Testis (tissue), 3 donors: Measurements from ENCODE around the gene RAB26. TPM values are rescaled to one million over a fixed set of nuclear protein-coding genes. Genes with fewer than 3 reads are reported as not detected.
A peak's percentile ranks its signal among the peaks of the same experiment; 100 is the strongest.
"Not testable (repeated sequence)": the region's sequence is repeated elsewhere in the genome, so short reads cannot be mapped to it uniquely, and the experiment has no call there.

Experiments
- DNase-seq: peaks from one replicate; pipeline ENCODE4 v3.0.0-alpha.2; 2019
- H3K27ac ChIP-seq, 2 donors: fragments of 200-600 bp; sonication (generic); one replicate each; pipeline ENCODE4 v1.5.1; 2019
- H3K27me3 ChIP-seq: fragments of 200-600 bp; sonication (generic); one replicate; pipeline ENCODE4 v1.5.1; 2019
- H3K36me3 ChIP-seq: fragments of 200-600 bp; sonication (generic); one replicate; pipeline ENCODE4 v1.5.1; 2017; ENCODE audit warnings: low read depth; ENCODE audit errors: missing control alignments
- H3K4me1 ChIP-seq: fragments of 200-600 bp; sonication (generic); one replicate; pipeline ENCODE4 v1.5.1; 2019
- H3K4me3 ChIP-seq, 2 donors: fragments of 200-600 bp; sonication (generic); one replicate each; pipeline ENCODE4 v1.5.1; 2017 to 2019
- H3K9me3 ChIP-seq: fragments of 200-600 bp; sonication (generic); one replicate; pipeline ENCODE4 v1.5.1; 2017
- POLR2A ChIP-seq: fragments of 450-650 bp; IDR thresholded peaks from one replicate; pipeline ENCODE4 v1.6.1; 2017; ENCODE audit warnings: antibody characterized with exemption, mild to moderate bottlenecking, moderate library complexity
- WGBS, 2 donors: methylation state at CpG; one replicate each; pipeline ENCODE4 v1.1.5; 2018; 5-methylcytosine and 5-hydroxymethylcytosine counted together
- intact Hi-C: fragments of 100-400 bp; cut with DNase I; formaldehyde crosslinking; loops from one replicate; pipeline ENCODE4 v1.15.1; 2023; ENCODE audit warnings: low total_unique reads
- polyA plus RNA-seq: library from polyadenylated mRNA; stranded (reverse); fragments of 350-450 nt; fragmentation: Illumina TruSeq; extraction: RNeasy Lipid Tissue Mini Kit (QIAGEN cat#74804); gene quantifications from one replicate; pipeline ENCODE4 v1.2.3, GENCODE V29; 2014; ENCODE audit warnings: low read depth, low replicate concordance; ENCODE audit not compliant: insufficient read depth
- total RNA-seq, 2 donors: library from RNA; depleted of rRNA; stranded (reverse); fragments of >200 nt; gene quantifications; one replicate each; pipeline ENCODE4 v1.2.3, GENCODE V29; 2016
- TF ChIP-seq, protein P1 (sequence below), 3 experiments: fragments of 450-650 bp in 2 of 3; fragments of 200-600 bp in 1 of 3; sonication (generic) in 1 of 3; IDR thresholded peaks; one replicate each; pipeline ENCODE4 v1.5.1; 2016 to 2019; ENCODE audit warnings: antibody characterized with exemption in 3 of 3, mild to moderate bottlenecking in 2 of 3, moderate library complexity in 1 of 3

The RAB26 gene
- total and polyA plus RNA-seq, 3 donors from 2014 or later: 1.5 to 3.6 (median 3.2) TPM

DNA sequence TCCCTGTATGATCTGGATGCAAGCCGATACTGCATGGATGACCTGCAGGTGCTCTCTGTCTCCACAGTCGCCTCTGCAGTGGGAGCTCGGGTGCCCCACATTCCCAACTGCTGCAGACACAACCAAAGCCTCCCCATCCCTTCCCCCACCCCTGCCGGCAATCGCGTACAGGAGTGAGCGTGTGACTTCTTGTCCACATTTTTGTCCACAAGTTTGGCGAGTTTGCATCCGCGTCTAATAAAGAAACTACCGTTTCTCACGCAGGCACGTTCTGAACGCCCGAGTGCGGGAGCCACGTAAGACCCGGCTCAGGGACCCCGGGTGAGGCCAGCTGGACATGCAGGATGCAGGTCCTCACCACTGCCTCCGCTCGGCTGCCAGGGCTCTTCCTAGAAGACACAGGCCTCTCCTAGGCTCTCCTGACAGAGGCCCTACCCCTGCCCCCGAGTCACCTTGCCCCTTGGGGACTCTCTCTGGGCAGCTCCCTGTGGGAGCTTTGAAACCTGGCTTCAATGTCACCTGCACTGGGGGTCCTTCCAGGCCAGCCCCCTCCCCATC is 18.5 kb upstream of the RAB26 start:
- DNase-seq, H3K9me3 ChIP-seq, H3K27me3 ChIP-seq, H3K27ac ChIP-seq, H3K4me3 ChIP-seq, H3K36me3 ChIP-seq, intact Hi-C loops: not testable (repeated sequence)
- WGBS, 2 donors: 42 to 55% methylated on average over 14 to 22 of the region's 22 CpGs
- H3K4me1 ChIP-seq: peaks cover 39% of the 10 kb centered on the region

DNA sequence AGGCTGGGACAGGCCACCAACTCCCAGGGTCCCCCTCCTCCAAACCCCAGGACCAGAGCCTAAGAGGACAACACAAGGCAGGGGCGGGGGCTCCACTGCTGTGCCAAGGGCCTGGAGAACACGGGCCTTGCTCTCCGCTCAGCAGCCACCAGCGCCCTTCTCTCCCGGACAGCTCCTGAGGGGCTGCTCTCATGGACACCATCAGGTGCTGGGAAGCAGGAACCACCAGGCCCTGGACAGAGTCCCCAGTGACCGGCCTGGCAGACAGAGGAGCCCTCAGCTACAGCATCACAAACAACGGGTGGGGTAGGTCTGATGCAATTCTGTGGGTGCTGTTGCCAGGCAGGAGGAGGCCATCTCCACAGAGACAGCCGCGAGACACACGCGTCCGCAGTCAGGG is 14.6 kb upstream of the RAB26 start:
- 18% methylated on average over 6 of the region's 12 CpGs; no CpG with 5 or more reads in 1 of the 2 donors for WGBS, 2 donors
- intact Hi-C loops, H3K4me1 ChIP-seq, DNase-seq, H3K4me3 ChIP-seq, H3K27ac ChIP-seq, H3K36me3 ChIP-seq, H3K27me3 ChIP-seq, H3K9me3 ChIP-seq: not testable (repeated sequence)

DNA sequence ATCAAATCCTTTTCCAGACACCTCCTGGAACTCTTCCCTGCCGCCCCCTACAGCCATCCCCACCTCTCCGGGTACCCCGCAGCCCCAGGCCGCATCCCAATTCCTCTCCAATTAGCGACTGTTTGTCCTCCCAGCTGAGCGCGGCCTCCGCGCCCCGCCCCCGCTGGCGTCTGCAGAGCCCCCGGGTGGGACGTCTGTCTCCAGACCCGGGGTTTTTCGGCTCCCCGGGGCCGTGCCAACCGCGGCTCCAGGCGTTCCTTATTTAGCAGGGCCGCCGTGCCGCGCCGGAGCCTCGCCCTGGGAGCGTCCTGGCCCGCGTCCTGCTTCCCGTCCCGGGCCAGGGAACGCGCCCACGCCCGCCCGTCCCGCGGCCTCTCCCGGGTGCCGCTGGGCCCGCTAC is 13.4 kb upstream of the RAB26 start:
- H3K9me3 ChIP-seq, H3K4me1 ChIP-seq, intact Hi-C loops, H3K36me3 ChIP-seq, DNase-seq, H3K27me3 ChIP-seq: not testable (repeated sequence)
- peak overlapping the region; percentile 56 to 58 for H3K4me3 ChIP-seq
- 1% methylated on average over 12 to 17 of the region's 42 CpGs for WGBS, 2 donors
- H3K27ac ChIP-seq: peak overlapping the region in 1 of 2 donors; percentile 87

DNA sequence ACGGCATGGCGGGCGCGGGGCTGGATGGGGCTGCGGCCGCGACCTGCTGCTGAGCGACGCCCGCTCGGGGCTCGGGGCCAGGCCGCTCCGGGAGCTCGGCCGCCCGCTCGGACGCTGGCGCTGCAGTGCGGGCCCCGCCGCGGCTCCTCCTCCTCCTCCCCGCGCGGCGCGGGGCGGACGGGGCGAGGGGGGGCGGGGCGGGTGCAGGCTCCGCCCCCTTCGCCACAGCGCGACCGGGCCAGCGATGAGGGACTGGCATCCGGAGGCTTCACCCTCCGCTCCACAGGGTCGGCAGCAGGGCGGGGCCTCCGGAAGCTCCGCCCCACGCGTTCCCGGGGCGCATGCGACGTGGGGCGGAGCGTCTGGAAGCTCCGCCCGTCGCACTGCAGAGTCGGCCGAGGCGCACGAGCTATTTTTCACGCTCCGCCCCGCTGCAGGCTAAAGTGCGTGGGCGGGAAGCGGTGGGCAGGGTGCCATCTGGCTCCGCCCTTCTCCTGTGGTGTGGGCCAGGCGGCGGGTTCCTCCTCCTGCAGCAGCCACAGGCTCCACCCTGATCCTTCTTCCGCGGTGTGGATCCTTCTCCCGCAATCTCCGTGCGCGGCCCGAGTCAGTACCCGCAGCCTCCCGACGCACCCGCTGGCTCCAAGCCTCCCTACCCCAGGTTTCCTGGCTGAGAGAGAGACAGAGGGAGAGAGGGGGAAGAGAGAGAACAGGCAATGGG is 12.5 kb upstream of the RAB26 start, which contains the start of gene PKD1:
TSS of gene PKD1 (minus strand) at position 129 of the 721 bp plus-strand sequence. CDS start 209 bp downstream, outside the sequence.
- intact Hi-C loops: not testable (repeated sequence)
- peak; percentile 98 for DNase-seq
- WGBS, 2 donors: 0% methylated on average over 27 of the region's 81 CpGs; no CpG with 5 or more reads in 1 of the 2 donors

DNA sequence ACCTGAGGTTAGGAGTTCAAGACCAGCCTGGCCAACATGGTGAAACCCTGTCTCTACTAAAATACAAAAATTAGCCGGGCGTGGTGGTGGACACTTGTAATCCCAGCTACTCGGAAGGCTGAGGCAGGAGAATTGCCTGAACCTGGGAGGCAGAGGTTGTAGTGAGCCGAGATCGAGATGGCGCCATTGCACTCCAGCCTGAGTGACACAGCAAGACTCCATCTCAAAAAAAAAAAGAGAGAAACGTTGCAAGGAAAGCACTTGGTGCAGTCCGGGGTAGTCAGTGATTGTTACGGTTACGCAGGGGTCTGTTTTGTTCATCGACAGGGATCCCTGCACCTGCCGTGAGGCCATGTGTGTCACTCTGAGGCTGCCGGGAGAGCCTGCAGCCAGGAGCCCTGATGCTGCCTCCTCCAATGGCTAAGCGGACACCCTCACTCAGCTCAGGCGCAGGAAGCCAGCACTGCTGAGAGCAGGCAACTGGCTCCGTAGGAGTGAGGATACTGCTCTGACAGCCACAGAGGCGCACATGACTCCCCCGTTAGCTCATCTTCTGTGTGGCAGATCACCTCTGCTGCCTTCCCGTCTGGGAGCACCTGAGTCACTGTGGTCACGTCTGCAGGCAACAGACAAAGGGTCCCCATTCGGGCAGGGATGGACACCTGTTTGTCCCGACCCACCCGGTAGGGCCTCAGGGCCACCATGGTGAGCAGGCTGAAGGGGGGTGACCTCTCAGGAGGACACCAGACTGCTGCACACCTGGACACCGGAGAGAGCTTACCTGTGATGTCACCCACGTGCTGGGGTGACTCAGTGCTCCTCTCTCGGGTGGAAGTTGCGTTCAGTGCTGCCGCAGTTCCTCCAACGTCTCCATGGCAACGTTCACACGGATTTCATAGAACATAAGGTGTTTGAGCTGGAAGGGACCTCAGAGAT is 5.2 kb upstream of the RAB26 start:
- peaks cover 6% of the 10 kb centered on the region for H3K4me1 ChIP-seq
- H3K9me3 ChIP-seq: no peaks in the 10 kb centered on the region
- WGBS, 2 donors: 77 to 84% methylated on average over 24 to 31 of the region's 31 CpGs
- no peak overlapping the region for H3K27ac ChIP-seq
- no peaks in the 10 kb centered on the region for H3K36me3 ChIP-seq
- no peak for DNase-seq
- intact Hi-C loops: loop anchor here (5.0 kb wide), 1 partner anchor 116 kb away; the partner anchor contains the start of gene NHERF2
- no peaks in the 10 kb centered on the region for H3K27me3 ChIP-seq
- TF ChIP-seq POLR2A: no peak
- TF ChIP-seq, protein P1, sequence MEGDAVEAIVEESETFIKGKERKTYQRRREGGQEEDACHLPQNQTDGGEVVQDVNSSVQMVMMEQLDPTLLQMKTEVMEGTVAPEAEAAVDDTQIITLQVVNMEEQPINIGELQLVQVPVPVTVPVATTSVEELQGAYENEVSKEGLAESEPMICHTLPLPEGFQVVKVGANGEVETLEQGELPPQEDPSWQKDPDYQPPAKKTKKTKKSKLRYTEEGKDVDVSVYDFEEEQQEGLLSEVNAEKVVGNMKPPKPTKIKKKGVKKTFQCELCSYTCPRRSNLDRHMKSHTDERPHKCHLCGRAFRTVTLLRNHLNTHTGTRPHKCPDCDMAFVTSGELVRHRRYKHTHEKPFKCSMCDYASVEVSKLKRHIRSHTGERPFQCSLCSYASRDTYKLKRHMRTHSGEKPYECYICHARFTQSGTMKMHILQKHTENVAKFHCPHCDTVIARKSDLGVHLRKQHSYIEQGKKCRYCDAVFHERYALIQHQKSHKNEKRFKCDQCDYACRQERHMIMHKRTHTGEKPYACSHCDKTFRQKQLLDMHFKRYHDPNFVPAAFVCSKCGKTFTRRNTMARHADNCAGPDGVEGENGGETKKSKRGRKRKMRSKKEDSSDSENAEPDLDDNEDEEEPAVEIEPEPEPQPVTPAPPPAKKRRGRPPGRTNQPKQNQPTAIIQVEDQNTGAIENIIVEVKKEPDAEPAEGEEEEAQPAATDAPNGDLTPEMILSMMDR (IDR thresholded peaks at IDR 0.05): no peak
- H3K4me3 ChIP-seq: no peak overlapping the region

More for the DNA sequence above, 12.5 kb upstream of the RAB26 start, which contains the start of gene PKD1:
- not testable (repeated sequence) for H3K36me3 ChIP-seq, H3K27me3 ChIP-seq, H3K9me3 ChIP-seq, H3K4me1 ChIP-seq
- Histone ChIP-seq H3K4me3 (peak within 1 kb of the TSS; percentile 56 to 58), H3K27ac (peak within 1 kb of the TSS in 1 of 2 donors; percentile 87)

DNA sequence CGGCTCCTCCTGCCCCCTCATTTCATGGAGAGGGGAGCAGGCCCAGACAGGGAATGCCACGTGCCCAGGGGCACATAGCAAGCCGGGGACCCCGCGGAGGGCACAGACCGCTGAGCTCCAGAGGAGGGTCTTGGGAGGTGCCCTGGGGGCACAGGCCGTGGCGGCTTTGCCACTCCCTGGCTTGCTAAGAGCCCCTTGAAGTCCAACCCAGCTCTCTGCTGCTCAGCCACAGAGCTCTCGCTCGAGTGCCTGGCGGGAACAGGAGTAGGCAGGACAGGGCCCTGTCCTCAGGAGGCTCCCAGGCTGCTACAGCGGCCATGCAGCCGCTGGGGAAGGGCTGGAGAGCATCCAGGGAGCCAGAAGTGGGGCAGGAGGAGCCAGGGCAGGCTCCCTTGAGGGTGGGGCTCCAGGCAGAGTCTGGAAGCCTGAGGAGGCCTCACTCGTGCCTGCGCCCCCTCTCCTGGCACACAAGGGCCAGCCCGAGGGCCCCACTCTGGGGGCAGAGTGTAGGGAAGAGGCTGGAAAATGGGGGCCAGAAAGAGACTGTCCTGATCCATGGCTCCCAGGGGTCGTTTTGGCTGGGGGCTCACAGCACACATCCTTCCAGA is 4.4 kb upstream of the RAB26 start:
- H3K4me1 ChIP-seq: peaks cover 8% of the 10 kb centered on the region
- no peak overlapping the region for H3K27ac ChIP-seq
- no peak for DNase-seq
- 84 to 86% methylated on average over 12 to 17 of the region's 17 CpGs for WGBS, 2 donors
- H3K27me3 ChIP-seq: no peaks in the 10 kb centered on the region
- intact Hi-C loops: loop anchor here (5.0 kb wide), 1 partner anchor 117 kb away; the partner anchor contains the start of gene NHERF2
- no peaks in the 10 kb centered on the region for H3K36me3 ChIP-seq
- no peak overlapping the region for H3K4me3 ChIP-seq
- H3K9me3 ChIP-seq: no peaks in the 10 kb centered on the region
- no peak for TF ChIP-seq POLR2A
- TF ChIP-seq, protein P1 (IDR thresholded peaks at IDR 0.05): no peak
